GM18507 (cell line): ENCODE measurements around the gene CLCF1.

ENCODE experiments used
- DNase-seq: peaks from one replicate; pipeline ENCODE4 v3.0.0; 2011; ENCODE audit warnings: low read depth; ENCODE audit not compliant: insufficient read length; ENCODE audit errors: extremely low spot score
- FAIRE-seq: peaks from 2 replicates; lab custom pipeline; 2011; peaks lifted over from hg19 to GRCh38; lab: Jason Lieb, UNC

CLCF1 gene

DNA sequence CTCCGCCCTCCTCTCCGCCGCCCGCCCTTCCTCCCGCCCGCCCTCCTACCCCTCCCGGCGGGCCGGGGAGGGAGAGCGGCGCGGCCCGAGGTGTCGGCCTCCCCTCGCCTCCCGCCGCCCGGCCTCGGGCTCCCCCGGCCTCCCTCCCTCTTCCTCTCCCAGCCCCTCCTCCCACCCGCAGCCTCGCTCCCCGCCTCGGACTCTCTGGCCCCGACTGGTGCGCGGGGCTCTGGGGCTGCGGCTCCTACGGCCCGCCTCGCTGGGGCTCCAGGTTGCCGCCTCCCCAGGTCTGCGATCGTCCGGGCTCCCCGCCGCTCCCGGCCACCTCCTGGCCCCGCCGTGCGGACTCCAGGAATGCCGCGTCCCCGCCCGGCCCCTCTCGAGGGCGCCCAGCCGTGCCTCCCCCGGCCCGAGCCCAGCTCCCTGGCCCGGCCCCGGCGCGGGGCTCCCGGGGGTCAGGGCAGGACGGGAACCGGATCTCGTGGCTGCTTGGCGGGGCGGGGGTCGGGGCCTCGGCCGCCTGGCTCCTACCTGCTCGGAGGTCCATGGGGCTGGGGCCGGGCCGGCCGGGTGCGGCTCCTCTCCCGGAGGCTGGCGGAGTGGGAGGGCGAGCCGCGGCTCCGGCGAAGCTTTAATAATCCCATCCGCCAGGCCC lies at the start of gene CLCF1:
Gene CLCF1 (minus strand): TSS at position 606 of the 655 bp plus-strand sequence. CDS start 59 bp downstream, at position 547.
- FAIRE-seq (no peak), DNase-seq (no peak)

DNA sequence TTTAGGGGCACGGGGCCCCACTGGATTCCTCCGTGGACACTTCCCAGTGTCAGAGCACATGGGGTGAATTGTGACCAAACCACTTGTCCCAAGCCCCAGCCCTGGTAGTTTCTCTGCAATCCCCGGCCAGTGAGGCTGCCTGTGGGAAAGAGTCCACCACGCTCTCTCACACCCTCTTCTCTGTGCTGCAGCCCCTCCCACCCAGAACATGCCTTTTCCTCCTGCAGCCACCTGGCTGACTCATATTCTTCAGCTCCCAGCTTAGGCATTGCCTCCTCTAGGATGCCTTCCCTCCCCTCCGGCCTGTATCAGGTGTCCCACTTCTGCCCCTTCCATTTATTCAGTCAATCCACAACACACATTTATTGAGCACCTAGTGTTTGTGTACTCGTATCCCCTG lies 49.5 kb upstream of the CLCF1 start:
- DNase-seq (no peak), FAIRE-seq (no peak)

DNA sequence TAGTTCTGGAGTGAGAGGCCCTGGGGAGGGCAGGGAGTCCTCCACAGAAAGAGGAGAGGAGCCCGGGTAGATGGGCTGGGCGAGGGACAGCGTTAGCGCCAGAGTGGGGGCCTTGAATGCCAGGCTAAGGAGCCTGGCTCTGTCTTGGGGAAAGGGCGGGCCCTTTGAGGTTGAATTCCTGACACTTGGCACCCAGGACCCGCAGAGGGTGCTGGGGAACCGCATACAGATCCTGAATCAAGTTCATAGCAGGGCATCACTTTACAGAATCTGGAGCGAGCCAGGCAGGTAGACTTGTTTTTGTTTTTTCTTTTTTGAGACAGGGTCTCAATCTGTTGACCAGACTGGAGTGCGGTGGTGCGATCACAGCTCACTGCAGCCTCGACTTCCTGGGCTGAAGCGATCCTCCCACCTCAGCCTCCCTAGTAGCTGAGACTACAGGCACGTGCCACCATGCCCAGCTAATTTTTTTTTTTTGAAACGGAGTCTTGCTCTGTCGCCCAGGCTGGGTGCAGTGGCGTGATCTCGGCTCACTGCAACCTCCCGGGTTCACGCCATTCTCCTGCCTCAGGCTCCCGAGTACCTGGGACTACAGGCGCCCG lies 48.1 kb upstream of the CLCF1 start:
- FAIRE-seq (no peak), DNase-seq (no peak)

DNA sequence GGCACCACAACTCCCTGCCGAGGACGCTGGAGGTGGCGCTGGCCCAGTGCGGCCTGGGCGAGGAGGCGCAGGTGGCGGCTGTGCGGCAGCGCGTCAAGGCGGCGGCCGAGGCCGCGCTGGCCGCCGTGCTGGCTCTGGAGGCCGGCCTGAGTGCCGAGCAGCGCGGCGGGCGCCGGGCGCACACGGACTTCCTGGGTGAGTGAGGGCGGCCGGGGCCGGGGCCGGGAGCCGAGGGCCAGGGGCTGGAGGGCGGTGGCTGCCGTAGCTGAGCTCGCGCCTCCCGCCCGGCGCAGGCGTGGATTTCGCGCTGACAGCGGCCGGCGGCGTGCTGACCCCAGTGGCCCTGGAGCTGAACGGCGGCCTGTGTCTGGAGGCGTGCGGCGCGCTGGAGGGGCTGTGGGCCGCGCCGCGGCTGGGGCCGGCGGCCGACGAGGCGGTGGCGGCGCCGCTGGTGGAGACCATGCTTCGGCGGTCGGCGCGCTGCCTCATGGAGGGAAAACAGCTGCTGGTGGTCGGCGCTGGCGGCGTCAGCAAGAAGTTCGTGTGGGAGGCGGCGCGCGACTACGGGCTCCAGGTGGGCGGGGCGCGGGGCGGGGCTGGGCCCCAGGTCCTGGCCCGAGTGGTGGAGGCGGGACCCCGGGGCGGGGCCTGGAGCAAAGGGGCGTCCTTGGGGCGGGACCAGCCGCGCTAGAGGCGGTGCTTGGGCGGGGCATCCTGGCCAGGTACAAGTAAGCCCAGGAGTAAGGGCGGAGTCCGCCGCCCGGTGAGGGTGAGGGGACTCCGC lies 47.4 kb upstream of the CLCF1 start:
- DNase-seq (peak; percentile 97), FAIRE-seq (peak; percentile 92)

GRCh38 chr11:67420147-67420645 lies 46.8 kb upstream of the CLCF1 start:
- no peak for DNase-seq
- no peak for FAIRE-seq

DNA sequence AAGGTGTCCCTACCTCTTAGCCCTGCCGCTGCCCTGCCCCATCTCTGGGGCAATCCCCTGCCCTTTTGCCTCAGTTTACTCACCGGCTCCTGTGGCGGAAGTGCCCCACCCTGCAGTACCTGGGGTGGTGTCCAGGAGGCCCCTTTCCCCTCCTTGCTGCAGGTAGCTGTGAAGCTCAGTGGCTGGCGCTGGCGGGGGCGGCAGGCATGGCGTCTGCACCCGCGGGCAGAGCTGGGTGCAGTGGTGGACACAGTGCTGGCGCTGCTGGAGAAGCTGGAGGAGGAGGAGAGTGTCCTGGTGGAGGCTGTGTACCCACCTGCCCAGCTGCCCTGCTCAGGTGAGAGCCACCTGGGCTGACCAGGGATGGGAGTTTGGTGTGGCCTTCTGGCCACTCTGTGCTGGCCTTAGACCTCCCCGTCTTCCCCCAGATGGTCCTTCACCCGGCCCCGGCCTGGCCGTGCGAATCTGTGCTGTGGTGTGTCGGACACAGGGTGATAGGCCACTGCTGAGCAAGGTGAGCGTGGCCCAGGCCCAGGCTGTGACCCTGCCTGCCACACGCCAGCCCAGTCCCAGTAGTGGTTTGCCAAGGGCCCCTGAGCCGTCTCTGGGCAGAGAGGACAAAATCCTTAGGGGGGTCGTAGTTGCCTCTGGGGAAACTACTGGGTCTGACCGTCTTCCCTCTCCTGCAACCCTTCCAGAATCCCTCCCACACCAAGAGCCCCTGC lies 46.1 kb upstream of the CLCF1 start:
- FAIRE-seq = no peak

DNA sequence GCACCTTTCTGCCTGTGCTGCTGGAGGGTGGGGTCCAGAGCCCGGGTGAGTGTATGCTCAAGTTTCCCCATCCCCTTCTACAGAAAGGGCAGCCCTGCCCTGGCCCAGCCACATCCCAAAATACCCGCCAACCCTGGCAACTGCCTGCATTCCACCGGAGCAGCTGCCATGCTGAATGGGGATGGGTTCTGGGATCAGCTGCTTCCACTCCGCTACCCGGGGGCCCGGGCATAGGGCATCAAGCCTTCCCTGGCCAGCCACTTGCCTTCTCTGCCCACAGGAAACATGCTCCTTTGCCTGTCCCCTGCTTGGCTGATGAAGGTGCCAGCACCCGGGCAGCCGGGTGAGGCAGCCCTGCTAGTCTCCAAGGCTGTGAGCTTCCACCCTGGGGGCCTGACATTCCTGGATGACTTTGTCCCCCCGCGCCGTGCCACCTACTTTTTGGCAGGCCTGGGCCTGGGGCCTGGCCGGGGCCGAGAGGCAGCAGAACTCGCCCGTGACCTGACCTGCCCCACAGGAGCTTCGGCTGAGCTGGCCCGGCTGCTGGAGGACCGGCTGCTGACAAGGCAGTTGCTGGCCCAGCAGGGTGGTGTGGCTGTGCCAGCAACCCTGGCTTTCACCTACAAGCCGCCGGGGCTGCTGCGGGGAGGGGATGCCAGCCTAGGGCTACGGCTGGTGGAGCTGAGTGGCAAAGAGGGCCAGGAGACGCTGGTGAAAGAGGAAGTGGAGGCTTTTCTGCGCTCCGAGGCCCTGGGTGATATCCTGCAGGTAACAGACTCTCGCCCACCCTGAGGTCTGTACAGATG lies 45.3 kb upstream of the CLCF1 start:
- FAIRE-seq (no peak), DNase-seq (no peak)

More for the DNA sequence above, 46.1 kb upstream of the CLCF1 start:
- no peak for DNase-seq

GRCh38 chr11:67417425-67417824 lies 44.0 kb upstream of the CLCF1 start:
- no peak for FAIRE-seq

DNA sequence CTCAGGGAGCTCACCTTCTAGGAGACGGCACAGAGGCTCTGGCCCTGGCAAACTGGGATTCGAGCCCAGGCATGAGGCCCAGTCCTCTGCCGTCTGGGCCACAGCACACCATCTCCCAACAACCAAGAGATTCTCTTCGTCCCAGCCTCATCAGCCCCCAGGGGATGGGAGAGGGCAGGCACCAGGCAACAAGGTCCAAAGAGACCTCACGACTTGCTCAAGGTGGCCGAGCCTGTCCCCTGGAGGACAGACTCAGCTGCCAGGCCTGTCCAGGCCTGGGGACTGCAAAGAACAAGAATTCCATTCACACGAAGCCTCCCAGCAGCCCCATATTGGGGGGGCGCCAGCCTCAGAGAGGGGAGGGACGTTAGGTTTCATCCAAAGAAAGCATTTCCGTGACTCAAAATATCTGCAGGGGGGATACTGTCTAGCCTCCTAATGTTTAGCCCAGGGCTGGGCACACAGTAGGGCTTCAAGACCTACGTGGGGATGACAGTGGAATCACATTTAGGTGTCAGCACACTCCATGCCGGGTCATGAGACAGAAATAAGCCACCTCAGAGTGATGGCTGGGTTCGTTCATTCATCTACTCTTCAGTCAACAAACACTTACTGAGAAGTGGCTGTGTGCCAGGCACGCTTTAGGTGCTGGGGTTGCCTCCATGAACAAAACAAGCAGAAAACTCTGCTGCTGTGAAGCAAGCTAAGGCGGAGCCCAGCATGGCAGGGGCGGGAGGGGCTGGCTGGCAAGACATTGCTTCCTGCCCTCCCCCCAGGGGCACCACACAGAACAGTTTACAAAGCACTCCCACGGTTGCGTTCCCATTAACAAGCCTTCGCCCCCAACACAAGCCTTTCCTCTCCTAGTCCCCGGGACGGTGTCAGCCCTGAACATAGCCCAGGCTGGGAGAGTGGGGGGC lies 43.3 kb upstream of the CLCF1 start:
- no peak for DNase-seq
- FAIRE-seq = no peak

More at GRCh38 chr11:67417425-67417824, 44.0 kb upstream of the CLCF1 start:
- no peak for DNase-seq

DNA sequence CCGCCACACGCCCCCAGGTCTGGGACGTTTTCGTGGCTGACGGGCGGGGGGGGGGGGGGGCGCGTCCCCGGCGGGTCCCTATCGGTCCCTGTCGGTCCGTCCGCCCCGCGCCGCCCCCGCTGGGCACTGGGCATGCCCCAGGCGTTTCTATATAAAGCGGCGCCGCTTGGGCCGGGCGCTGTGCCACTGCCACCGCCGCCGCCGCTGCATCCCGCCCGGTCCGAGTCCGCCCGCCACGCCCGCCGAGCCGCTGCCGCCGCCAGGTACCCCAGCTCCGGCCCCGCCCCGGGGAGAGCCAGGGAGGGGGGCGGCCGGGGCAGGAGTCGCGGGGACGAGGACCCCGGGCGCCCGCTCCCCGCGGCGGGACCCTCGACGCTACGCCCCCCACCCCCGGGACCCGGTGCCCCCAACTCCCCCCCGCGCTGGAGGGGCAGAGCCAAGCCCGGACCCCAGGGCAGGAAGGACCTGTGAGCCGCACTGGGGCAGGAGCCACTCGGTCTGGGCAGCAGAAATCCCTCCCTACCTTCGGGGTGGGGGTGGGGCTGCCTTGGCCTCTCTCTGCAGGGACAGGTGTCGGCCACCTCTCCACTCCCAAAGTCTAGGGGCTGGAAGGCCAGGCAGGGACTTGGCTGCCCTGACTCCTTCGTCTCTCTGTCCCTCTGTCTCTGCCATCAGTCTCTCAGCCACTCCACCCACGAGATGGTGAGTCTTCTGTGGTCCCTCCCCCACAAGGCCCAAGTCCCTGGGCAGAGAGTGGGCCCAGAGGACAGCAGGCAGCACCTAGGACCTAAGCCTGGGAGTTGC lies 42.3 kb upstream of the CLCF1 start, which contains the start of gene CARNS1:
Gene CARNS1 (plus strand): TSS at position 178 of the 804 bp plus-strand sequence. CDS start 522 bp downstream, at position 700.
- DNase-seq (no peak), FAIRE-seq (no peak)

- DNase-seq (no peak), FAIRE-seq (no peak)
These were observed 40.0 kb upstream of the CLCF1 start for GRCh38 chr11:67413266-67413849.

GRCh38 chr11:67412495-67413179 lies 39.2 kb upstream of the CLCF1 start:
- DNase-seq = no peak
- FAIRE-seq = peak; percentile 15

GRCh38 chr11:67411785-67412152 lies 38.4 kb upstream of the CLCF1 start:
- DNase-seq (no peak), FAIRE-seq (no peak)

DNA sequence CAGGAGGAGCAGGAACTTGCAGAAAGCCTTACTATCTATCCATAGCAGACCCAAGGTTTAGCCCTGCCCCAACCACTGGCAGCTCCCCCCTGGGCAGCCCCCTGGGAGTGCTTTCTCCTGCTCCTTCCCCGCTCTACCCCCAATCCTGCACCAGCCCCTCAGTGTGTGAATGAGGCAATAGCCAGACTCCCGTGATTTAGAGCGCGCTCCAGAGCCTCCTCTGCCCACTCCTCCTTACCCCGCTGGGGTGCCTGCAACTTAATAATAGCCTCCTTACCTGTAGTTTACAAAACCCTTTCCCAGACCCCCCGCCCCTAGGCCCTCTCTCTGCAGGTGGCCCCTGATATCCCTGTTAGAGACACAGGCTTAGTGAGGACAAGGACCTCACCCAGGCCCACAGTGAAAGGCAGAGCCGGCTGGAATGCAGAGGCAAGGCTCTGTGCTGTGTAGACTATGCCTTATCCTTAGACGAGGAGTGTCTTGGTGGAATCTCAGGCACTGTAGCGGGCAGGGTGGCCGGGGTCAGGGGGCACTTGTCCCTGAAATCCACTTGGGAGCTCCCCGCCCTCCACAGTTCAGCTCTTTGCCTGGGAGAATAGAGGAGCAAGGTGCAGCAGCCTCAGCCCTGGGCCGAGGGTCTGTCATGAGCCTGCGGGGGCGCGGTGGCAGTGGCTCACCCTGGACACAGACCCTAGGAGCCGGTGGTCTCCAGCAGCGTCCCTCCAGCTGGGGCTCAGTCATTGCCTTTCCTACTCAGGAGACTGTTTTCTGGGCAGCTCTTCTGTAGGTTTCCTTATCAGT lies 37.8 kb upstream of the CLCF1 start:
- FAIRE-seq = no peak
- DNase-seq = no peak

GRCh38 chr11:67410369-67410831 lies 37.0 kb upstream of the CLCF1 start:
- DNase-seq (no peak), FAIRE-seq (no peak)
